HepG2 (cell line): ENCODE results near the gene MAN1B1. TPM values are rescaled to one million over a fixed set of nuclear protein-coding genes. Genes with fewer than 3 reads are reported as not detected.

ENCODE experiments used
- ARHGAP35 ChIP-seq: sonication (generic); formaldehyde crosslinking; IDR thresholded peaks from 2 replicates; pipeline ENCODE4 v1.9.0; 2022; ENCODE audit warnings: mild to moderate bottlenecking, inconsistent platforms, moderate library complexity, missing genetic modification reagents, borderline replicate concordance
- ATF2 ChIP-seq: sonication (generic); formaldehyde crosslinking; IDR thresholded peaks from 2 replicates; pipeline ENCODE4 v1.4.0; 2020; ENCODE audit warnings: missing genetic modification reagents
- FOSL1 ChIP-seq: sonication (generic); formaldehyde crosslinking; IDR thresholded peaks from 2 replicates; pipeline ENCODE4 v1.9.0; 2021; ENCODE audit warnings: missing genetic modification reagents, borderline replicate concordance
- FOXK2 ChIP-seq: fragments of 450-650 bp; IDR thresholded peaks from 2 replicates; pipeline ENCODE4 v1.6.1; 2016
- LCORL ChIP-seq, 2 experiments: fragments of 450-650 bp in 1 of 2; sonication (generic) in 1 of 2; formaldehyde crosslinking in 1 of 2; IDR thresholded peaks; 2 replicates each; pipeline versions ENCODE4 v1.5.0 to v1.6.1; 2017 to 2020; ENCODE audit warnings: antibody characterized with exemption in 1 of 2, missing genetic modification reagents in 1 of 2
- PRDM15 ChIP-seq: sonication (generic); formaldehyde crosslinking; IDR thresholded peaks from 2 replicates; pipeline ENCODE4 v1.4.0; 2020; ENCODE audit warnings: missing genetic modification reagents
- TRAFD1 ChIP-seq: sonication (generic); formaldehyde crosslinking; IDR thresholded peaks from 2 replicates; pipeline ENCODE4 v1.5.1; 2020; ENCODE audit warnings: missing genetic modification reagents, mild to moderate bottlenecking, borderline replicate concordance
- ZHX2 ChIP-seq, 2 experiments: sonication (generic) in 1 of 2; formaldehyde crosslinking in 1 of 2; IDR thresholded peaks; 2 replicates each; pipeline versions ENCODE4 v1.6.1 to v1.9.0; 2014 to 2022; ENCODE audit warnings: antibody characterized with exemption in 1 of 2, borderline replicate concordance in 1 of 2, inconsistent platforms in 1 of 2, low read depth in 1 of 2, missing genetic modification reagents in 1 of 2
- ZKSCAN5 ChIP-seq: sonication (generic); formaldehyde crosslinking; IDR thresholded peaks from 2 replicates; pipeline ENCODE4 v1.5.1; 2020; ENCODE audit warnings: mild to moderate bottlenecking, missing genetic modification reagents
- ZNF619 ChIP-seq: sonication (generic); formaldehyde crosslinking; IDR thresholded peaks from 2 replicates; pipeline ENCODE4 v1.4.0; 2020; ENCODE audit warnings: mild to moderate bottlenecking, missing genetic modification reagents
- ZNF720 ChIP-seq: sonication (generic); formaldehyde crosslinking; IDR thresholded peaks from 2 replicates; pipeline ENCODE4 v1.4.0; 2020; ENCODE audit warnings: missing genetic modification reagents
- ZNF772 ChIP-seq: sonication (generic); formaldehyde crosslinking; IDR thresholded peaks from 2 replicates; pipeline ENCODE4 v1.5.0; 2020; ENCODE audit warnings: mild to moderate bottlenecking, missing genetic modification reagents
- ZNF816 ChIP-seq: sonication (generic); formaldehyde crosslinking; IDR thresholded peaks from 2 replicates; pipeline ENCODE4 v1.8.0; 2022; ENCODE audit warnings: missing genetic modification reagents, mild to moderate bottlenecking, borderline replicate concordance
- ZZZ3 ChIP-seq: sonication (generic); formaldehyde crosslinking; IDR thresholded peaks from 2 replicates; pipeline ENCODE4 v1.4.0; 2020; ENCODE audit warnings: missing genetic modification reagents, mild to moderate bottlenecking, borderline replicate concordance
- polyA plus RNA-seq, 8 experiments: library from polyadenylated mRNA; depleted of rRNA in 3 of 8; stranded (reverse) in 7 of 8; unstranded in 1 of 8; fragments of >200 nt; fragmentation: Illumina TruSeq in 4 of 8; extraction: Trizol in 4 of 8; gene quantifications; 2 replicates each; pipeline versions ENCODE4 v1.2.1 to v1.2.3, GENCODE V29; 2011 to 2016; ENCODE audit warnings: low read depth in 4 of 8, missing spikeins in 1 of 8, mixed read lengths in 1 of 8; ENCODE audit not compliant: insufficient read depth in 1 of 8
- total RNA-seq, 5 experiments: library from RNA; depleted of rRNA; stranded (reverse); fragments of >200 nt; fragmentation: Illumina TruSeq; extraction: Trizol; gene quantifications; 2 replicates each; pipeline ENCODE4 v1.2.3, GENCODE V29; 2016; ENCODE audit warnings: low read depth in 1 of 5

The MAN1B1 gene
- total and polyA plus RNA-seq, 2 of the 13 experiments (the other 11 are each of a cell fraction or from before 2014, with no cell fraction given): 48.9 to 59.5 TPM

GRCh38 chr9:137046088-137046787 is 40.5 kb upstream of the MAN1B1 start, which contains the start of gene NPDC1 (continued):
- no peak for TF ChIP-seq ZHX2 (IDR thresholded peaks at IDR 0.05; ENCODE audit: low read depth)
- peak; percentile 89; the same call in 1 of the 2 replicates for TF ChIP-seq ZHX2 (CRISPR knock-in tag; IDR thresholded peaks at IDR 0.05; ENCODE audit: borderline replicate concordance)
- no peak for TF ChIP-seq FOSL1 (CRISPR knock-in tag)
- no peak for TF ChIP-seq TRAFD1
- no peak for TF ChIP-seq ZKSCAN5 (CRISPR knock-in tag)
- no peak for TF ChIP-seq FOXK2
- 0 out of 2 replicates have a peak, but pooled peaks have one; percentile 40 for TF ChIP-seq ATF2 (CRISPR knock-in tag)
- TF ChIP-seq LCORL (IDR thresholded peaks at IDR 0.05): no peak
- TF ChIP-seq LCORL (CRISPR knock-in tag; IDR thresholded peaks at IDR 0.05): 0 out of 2 replicates have a peak, but pooled peaks have one; percentile 84
- TF ChIP-seq ZNF816 (CRISPR knock-in tag): 0 out of 2 replicates have a peak, but pooled peaks have one; percentile 30
- TF ChIP-seq PRDM15 (CRISPR knock-in tag): 0 out of 2 replicates have a peak, but pooled peaks have one; percentile 44
- TF ChIP-seq ZNF619: peak; percentile 30; the same call in 1 of the 2 replicates
- TF ChIP-seq ZZZ3 (CRISPR knock-in tag): no peak
- peak; percentile 92 for TF ChIP-seq ZNF772 (CRISPR knock-in tag)
- no peak for TF ChIP-seq ZNF720
- TF ChIP-seq ARHGAP35: peak; percentile 89
